Right renal cortex interstitium (tissue), 3 donors: ENCODE data around the gene SMCR8. TPM values are rescaled to one million over a fixed set of nuclear protein-coding genes. Genes with fewer than 3 reads are reported as not detected.
"Not testable (repeated sequence)": the region's sequence is repeated elsewhere in the genome, so short reads cannot be mapped to it uniquely, and the experiment has no call there.

ENCODE experiments used
- DNase-seq, 3 donors: peaks; one replicate each; pipeline ENCODE4 v3.0.0-alpha.2; 2013; ENCODE audit warnings: low read depth in 3 of 3, low spot score in 2 of 3
- polyA plus RNA-seq, 3 donors: library from polyadenylated mRNA; unstranded; fragments of 120-200 nt; gene quantifications; one replicate each; pipeline ENCODE4 v1.2.1, GENCODE V29; 2013; ENCODE audit not compliant: insufficient read length in 3 of 3

SMCR8 gene
- polyA plus RNA-seq, 3 donors: 15.3 to 16.1 (median 15.8) TPM

DNA sequence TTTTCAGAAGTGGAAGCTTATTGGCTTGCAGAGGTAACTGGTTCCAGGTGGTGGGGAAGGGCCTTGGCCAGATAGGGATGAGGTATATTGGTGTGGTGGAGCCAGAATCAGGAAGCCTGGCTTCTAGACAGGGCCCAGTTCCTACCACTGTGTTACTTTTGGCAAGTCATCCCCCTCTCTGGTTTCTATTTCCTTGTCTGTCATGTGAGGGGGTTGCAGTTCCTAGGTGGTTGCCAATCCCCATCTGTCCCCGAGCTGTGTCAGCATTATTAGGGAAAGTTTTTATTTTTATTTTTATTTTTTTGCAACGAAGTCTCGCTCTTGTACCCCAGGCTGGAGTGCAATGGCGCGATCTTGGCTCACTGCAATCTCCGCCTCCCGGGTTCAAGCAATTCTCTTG, 3.0 kb downstream of the SMCR8 start:
- DNase-seq: no peak

DNA sequence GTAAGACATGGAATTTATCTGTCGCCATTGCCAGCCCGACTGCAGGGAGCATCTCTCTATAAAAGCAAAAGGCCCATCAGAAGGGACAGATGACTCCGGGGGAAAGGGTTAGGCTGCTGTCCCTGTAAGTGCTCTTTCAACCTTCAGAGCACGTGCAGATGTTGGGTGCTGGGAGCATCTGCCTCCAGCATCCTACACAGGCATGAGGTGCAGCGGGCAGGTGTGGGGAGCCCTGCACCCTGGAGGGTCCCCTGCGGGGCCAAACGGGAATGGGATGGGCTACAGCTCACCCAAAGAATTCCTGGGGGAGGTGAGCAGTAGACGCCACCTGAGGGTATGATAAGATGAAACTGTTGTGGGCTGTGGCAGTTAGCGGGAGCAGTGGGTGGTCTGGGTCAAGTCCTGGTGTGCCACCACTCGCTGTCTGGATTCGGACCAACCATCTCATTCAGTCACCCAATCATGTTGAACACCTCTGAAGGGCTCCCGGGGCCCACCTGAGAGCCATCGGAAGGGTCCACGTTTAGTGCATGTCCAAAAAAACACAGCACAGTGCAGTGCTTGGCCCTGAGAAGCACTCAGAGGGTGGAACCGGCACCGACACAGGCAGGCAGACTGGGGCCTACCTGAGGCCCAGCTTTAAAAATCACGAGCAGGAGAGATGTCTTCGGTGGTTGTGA, 3.8 kb downstream of the SMCR8 start:
- DNase-seq: no peak

DNA sequence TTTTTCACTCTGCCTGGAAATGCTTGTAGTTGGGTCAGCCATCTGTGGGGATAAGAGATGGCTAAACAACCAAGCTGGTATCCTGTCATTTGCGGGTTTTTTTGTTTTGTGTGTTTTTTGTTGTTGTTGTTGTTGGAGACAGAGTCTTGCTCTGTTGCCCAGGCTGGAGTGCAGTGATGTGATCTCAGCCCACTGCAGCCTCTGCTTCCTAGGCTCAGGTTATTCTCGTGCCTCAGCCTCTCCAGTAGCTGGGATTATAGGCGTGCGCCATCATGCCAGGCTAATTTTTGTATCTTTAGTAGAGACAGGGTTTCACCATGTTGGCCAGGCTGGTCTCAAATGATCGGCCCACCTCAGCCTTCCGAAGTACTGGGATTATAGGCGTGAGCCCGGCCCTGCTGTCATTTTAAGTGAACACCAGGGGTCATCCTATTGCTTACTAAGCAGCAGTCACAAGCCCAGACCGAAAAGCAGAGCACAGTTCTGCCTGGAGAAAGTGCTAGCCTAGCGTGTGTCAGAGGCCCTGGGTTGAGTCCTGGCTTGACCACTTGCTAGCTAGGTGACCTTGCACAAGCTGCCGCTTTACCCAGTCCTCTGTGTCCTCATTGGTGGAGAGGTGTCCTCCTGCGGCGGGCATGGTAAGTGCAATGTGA, 4.6 kb downstream of the SMCR8 start:
- peak in 1 of 3 donors; percentile 31 for DNase-seq

DNA sequence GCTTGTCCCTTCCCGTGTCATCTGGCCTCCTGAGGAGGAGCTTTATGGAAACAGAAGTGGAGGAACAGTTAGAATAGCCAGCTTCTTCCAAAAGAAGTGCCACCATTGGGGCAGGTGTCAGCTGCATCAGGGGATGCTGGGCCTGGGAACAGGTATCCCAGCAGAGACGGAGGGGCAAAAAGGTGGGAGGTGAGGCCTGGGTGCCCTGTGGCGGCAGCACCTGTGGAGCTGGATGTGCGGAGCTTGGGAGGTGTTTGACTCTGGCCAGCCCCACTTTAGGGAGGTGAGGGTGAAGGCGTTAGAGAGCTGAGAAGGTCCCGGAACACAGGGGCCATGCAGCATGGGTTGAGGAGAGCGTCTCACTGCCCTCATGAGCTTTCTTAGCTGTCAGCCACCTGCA, 5.2 kb downstream of the SMCR8 start:
- no peak for DNase-seq

DNA sequence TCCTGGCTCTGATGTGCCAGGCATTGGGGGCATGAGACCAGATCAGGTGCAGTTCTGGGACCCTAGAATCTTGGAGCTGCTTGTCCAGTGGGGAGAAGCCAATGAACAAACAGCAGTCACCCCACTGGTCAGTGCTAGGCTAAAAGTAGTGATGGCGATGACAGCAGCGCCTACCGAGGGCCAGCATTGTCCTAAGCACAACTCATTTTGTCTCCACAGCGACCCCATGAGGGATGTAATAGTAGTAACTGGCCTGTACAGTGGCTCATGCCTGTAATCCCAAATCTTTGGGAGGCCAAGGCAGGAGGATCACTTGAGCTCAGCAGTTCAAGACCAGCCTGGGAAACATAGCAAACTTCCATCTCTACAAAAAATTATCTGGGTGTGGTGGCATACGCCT, 6.2 kb downstream of the SMCR8 start:
- DNase-seq: no peak

DNA sequence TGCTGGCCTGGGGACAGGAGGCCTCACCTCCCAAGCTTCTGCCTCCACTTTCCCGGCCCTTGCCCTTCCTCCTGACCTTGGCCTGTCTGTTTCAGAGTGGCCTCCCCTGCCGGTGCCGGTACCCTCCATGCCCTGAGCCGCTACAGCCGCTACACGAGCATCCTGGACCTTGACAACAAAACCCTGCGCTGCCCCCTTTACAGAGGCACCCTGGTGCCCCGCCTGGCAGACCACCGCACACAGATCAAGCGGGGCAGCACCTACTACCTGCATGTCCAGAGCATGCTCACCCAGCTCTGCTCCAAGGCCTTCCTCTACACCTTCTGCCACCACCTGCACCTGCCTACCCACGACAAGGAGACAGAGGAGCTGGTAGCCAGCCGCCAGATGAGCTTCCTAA, 7.4 kb downstream of the SMCR8 start:
- no peak for DNase-seq

DNA sequence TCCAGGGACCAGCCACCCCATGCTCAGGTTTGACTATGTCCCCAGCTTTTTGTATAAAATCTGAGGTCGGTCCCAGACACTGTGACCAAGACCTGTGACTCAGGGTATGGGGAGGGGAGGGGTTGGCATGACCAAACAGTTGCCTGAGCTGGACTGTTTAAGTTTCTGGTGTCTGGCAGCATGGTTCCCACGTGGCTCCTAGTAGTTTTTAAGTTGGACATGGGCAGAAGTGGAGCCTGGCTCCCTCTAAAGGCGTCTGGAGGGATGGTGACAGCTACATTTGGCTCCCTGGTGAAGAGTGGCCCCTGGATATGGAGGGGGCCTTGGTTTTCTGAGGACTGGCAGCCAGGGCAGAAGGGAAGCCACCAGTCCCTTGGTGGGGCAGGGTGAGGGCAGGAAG, 7.9 kb downstream of the SMCR8 start:
- DNase-seq: no peak

DNA sequence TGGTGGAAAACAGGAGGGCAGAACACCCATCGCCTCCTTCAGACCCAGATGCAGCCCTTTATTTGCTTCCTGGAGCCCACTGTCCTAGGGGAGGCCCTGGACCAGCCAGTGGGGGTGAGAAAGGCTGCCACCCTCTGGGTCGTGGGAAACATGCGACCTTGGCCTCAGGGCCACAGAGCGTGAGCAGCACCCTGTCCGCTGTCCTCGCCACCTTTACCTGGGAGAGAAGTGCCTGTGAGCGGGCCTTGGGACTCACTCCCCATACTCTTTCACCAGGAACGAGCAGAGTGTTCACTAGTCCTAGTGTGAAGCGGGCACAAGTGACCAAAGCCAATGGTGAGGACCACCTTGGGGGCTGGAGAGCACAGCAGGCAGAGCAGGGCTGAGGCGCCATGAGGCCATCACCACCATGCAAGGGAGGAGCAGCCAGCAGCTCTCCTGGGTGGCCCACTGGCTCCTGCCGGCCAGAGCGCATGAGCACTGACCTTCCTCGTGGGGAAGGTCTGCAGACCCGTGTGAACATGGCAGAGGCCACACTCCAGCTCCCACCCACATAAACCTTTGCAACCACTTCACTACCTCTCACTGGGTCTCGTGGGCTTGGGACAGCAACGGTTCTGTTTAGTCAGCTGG, 8.5 kb downstream of the SMCR8 start:
- DNase-seq: no peak

DNA sequence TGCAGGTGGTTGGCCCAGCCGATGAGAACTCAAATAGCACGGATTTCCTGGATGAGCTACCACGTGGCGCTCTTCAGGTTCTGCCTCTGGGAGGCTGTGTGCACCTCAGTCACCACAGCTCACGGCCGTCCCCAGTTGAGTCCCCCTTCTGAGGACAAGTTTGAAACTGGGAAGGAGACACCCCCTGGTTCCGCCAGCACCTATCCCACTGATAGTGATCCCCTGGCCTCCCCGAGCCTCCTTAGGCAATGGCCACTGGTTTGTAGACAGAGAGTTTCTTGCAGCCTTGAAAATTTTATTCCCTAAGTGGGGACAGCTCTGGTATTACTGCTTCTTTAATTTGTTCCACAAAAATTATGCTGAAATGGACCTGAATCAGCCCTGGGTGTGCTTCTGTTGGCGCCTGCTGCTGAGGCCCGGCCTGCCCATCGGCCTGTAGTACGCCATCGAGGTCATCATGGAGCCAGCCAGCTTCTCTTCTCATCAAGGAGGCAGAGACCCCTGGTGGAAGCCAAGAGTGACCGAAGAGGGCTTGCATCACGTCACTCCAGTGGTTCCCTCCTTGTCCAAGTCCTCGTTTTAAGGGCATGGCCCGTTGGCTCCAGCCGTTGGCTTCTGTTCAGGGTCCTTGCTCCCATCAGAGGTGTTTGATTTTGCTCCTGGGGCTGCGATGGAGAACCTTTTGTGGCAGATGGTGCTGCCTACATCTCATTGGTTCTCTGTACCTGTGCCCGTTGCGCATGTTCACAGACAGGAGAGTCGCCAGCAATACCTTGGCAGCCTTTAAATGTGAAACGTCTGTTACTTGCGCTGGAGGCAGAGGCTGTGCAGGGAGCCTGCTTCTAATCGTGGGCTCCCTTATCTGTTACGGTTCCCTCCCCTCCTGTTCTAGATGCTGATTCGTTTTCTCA, 9.3 kb downstream of the SMCR8 start:
- DNase-seq: no peak

DNA sequence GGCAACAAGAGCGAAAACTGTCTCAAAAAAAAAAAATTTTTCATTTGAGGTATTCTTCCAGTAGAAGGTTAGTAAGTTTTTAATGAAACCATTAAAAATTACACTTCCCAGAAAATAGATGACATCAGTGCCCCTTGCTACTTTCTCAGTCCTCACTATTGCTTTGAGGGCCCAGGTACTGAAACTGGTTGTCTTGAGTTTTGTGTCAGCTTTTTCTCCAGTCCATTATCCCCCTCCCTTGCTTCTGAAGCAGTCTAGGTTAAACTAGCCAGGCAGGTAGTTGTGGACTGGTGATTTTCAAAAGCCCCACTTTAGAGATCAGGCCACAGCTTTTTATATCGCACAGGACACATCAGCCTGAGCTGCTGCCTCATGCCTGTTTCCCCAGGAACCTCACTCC, 10.9 kb downstream of the SMCR8 start:
- no peak for DNase-seq

DNA sequence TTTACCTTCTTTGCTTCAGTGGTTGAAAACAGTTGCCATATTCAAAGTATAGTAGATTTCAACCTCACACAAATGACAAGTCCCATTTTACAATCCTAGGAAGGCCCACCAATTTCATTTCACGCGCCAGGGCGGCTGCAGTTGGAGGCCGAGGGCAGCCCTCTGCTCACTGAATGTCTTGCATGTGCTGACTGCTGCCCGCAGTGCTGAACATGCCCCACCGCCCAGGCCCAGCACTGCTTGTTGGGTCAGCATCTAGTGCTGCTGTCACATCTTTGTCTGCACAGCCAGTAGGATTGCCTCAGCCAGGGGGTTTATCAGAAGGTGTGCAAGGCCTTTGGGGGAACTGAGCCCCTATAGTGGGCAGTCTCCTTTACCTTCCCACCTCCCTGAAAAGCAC, 11.5 kb downstream of the SMCR8 start:
- no peak for DNase-seq

DNA sequence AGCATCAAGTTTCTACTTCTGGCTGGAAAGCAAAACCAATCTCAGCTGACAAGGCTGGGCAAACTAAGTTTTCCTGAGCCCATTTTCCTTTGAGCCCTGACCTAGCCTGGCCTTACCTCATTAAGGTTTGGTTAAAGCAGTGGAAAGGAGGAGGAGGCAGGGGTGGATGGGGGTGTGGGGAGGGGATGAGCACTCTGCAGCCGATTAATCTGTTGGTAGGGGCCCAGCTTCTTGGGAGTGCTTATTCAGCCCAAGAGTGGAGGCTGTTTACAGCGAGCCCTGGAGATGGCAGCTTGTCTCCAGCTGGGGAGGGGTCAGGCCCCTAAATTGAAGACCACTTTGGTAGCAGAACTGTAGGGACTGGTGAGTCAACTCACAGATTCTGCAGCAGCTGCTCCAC, 12.0 kb downstream of the SMCR8 start:
- no peak for DNase-seq

DNA sequence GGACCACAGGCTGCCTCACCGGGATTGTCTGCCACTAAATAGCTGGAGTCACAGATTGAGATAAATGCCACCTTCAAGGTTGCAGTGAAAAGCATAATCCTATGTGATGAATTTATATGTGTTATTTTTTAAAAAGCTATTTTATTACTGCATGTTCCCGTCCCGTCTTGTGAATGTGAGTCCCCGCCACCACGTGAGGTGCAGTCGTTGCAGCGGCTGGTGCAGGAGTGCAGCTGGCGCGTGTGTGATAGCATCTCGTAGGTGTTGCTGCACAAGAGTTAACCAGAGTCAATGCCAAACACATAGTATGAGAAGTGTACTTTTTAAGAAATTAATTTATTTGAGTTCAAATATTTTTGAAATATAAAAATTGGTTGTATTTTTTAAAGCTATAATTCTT, 12.5 kb downstream of the SMCR8 start:
- DNase-seq: no peak

DNA sequence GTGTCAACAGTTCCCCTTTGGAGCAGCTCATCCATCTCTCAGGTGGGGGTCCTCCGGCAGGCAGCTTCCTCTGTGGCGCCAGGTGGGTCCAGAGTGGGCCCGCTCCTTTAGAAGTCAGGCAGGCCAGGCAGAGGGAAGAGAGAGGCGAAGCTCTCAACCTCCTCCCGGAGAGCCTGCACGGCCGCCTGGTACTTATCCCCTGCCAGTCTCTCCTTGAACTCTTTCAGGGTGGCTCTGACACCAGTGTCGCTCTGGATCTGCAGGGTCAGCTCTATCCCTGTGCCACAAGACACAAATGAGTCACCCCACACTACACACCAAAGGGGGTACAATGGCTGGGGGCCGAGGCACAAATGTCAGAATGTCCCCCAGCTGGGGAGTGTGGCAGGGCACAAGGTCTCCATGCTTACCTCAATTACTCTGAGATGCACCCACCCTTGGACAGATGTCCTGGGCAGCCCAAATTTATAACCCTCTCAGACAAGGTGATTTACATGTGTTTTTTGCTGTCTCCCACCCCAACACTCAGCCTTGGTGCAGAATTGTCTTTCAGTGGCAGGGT, 13.6 kb downstream of the SMCR8 start:
- no peak for DNase-seq

DNA sequence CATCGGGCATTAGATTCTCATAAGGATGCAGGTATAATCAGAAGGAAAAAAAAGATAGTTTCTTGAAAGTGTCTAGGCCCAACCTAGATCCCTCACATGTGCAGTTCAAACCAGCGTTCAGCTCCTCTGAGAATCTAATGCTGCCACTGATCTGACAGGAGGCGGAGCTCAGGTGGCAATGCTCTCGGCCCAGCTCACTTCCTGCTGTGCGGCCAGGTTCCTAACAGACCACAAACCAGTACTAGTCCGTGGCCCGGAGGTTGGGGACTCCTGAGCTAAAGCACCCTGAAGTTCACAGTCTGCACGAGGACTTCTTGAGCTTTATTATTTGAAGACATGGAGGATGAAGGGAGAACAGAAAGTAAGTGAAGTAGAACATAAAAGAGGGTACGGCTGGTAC, 16.8 kb downstream of the SMCR8 start:
- DNase-seq: no peak

DNA sequence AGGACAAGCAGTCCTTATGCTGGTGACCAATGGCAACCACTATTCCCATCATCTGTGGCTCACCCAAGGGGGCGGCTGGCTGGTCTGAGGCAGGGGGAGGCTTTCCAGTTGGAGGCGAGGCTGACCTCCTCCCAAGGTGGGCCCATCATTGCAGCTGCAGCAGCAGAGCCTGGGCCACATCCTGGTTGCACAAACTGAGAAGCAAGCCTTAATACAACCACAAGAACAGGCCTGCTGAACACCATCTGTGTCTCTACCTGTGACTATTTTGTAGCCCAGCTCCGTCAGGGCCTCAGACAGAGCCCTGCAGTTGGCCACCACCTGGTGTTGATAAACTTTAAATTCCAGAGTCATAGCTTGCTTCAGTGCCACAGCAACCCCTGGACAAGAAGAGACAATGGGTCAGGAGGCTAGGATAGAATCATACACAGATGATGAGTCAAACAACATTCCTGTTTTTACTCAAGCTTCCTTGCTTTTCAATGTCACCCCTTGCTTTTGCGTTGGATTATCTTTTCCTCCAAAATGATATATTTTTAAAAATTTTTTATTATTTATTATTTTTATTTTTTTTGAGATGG, 17.9 kb downstream of the SMCR8 start:
- no peak for DNase-seq

DNA sequence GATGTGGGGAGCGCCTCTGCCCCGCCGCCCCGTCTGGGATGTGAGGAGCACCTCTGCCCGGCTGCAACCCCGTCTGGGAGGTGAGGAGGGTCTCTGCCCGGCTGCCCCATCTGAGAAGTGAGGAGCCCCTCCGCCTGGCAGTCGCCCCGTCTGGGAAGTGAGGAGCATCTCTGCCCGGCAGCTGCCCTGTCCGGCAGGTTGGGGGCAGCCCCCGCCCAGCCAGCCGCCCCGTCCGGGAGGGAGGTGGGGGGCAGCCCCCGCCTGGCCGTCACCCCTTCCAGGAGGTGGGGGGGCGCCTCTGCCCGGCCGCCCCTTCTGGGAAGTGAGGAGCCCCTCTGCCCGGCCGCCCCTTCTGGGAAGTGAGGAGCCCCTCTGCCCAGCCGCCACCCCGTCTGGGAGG, 23.1 kb downstream of the SMCR8 start:
- not testable (repeated sequence) for DNase-seq

DNA sequence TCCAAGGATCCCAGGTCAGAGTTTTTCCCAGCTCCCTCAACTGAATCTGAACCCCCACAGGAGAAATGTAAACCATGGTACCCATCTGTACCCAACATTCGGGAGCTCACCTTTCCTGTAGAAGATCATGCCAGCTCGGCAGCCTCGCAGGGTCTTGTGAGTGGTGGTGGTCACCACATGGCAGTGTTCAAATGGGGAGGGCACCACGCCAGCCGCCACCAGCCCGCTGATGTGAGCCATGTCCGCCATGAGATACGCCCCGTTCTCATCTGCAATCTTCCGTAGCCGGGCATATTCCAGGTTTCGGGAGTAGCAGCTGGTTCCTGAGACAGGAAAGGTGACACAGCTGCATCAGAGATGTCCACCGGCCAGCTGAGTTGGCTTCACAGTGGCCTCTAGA, 24.8 kb downstream of the SMCR8 start:
- DNase-seq: no peak

DNA sequence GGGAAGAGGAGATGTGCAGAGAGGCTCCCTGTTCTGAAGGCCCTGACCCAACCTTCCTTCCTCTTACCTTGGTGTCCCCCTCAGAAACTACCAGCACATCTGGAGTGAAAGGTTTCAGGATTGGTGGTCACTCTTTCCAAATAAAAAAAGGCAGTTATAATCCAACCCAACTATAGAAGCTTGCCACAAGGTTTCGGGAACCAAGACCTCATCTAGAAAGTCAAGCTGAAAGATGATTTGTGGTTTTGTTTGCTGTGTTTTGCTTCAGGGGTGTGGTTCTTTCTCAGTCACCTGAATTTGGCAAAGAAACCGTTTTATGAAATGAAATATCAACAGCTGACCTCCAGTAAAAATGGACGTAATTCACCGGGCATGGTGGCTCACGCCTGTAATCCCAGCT, 28.9 kb downstream of the SMCR8 start:
- no peak for DNase-seq

DNA sequence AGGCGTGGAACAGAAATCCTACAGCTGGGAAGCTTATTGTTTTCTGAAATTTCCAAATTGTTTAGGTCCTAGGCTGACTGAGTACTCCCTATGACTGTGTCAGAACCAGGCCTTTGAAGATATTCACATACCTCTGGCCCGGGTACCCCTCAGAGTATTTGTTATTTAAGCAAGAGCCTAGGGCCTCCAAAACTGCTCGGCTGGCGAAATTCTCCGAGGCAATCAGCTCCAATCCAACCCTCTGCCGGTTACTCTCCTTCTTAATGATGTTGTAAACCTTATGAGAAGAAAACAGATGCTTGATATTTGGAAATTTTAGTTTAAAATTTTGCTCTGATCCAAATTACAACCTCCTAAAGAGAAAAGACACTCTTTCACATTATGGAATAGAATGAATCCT, 38.4 kb downstream of the SMCR8 start:
- DNase-seq: no peak

DNA sequence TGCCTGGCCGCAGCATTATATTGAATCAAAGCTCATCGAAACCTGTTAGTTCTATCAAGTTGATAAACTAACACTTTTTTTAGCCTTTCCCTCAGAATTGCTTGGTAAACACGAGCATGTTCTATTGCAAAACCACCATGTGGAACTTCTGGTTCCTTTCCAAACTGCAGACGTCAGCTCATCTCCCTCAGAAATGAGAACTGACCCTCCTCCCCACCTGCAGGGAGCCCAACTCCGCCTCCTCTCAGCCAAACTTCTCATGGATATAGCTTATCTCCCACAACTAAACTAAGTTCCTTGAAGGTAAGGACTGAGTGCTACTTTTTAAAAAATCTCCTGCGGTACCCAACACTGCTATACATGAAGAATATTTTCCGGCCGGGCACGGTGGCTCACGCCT, 41.5 kb downstream of the SMCR8 start:
- DNase-seq: no peak
